ENCODE results near the gene ARHGAP15. TPM values are rescaled to one million over a fixed set of nuclear protein-coding genes. Genes with fewer than 3 reads are reported as not detected.
A peak's percentile ranks its signal among the peaks of the same experiment; 100 is the strongest.

The ARHGAP15 gene
- total RNA-seq, 1 experiment from 2014 or later = 0.42 TPM

DNA sequence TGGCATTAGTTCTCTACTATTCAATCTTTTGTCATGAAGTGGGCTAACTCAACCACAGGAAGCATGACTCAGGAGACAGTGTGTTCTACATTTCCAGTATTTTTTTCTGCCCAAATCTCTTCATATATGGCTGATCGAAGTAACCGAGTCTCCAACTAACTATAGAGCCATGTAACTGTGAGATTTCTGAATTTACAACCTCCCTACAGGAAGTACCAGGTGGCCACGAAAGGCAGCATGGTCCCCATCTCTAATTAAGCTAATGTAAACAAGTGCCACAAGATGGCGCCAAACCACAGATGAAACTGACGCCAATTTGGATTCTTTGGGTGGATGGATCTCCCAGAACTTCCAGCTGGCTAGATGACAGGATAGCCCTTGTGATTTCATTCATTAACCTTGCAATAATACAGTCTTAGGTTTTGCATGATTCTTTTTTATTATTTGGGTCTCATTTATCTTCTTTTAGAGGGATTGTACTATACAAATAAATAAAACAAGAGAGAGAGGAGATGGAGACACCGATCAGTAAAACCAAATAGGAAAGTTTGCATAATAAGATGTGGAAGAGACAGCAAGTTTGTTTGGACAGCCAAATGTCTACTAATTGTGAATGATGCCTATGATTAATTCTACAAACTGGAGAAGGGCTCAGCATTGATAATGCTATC, 18.3 kb upstream of the ARHGAP15 start:
- DNase-seq (ENCODE audit: low read depth, low spot score) (peak; percentile 51), ATAC-seq (peak; percentile 82)
- intact Hi-C loops (cut with micrococcal nuclease) = loop anchor here (1.0 to 2.0 kb wide), 2 partner anchors 112 to 148 kb away; no protein-coding TSS in a partner anchor
- TF ChIP-seq, protein P1, sequence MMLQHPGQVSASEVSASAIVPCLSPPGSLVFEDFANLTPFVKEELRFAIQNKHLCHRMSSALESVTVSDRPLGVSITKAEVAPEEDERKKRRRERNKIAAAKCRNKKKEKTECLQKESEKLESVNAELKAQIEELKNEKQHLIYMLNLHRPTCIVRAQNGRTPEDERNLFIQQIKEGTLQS (IDR thresholded peaks at IDR 0.05) = no peak
- TF ChIP-seq CEBPB (IDR thresholded peaks at IDR 0.05; ENCODE audit: low read depth) (no peak), CTCF (IDR thresholded peaks at IDR 0.05 in 2 of 3, conservative IDR thresholded peaks at IDR 0.05 in 1 of 3; ENCODE audit: borderline replicate concordance in 1 of 3, insufficient read depth in 1 of 3, low read depth in 2 of 3, low read length in 2 of 3) (peak; percentile 60 to 83 (median 65); a peak in 5 of 6 replicates), SRF (IDR thresholded peaks at IDR 0.05; ENCODE audit: low read depth) (no peak), TCF7L2 (IDR thresholded peaks at IDR 0.05; ENCODE audit: borderline replicate concordance, extremely low read depth, insufficient read depth, insufficient read length) (no peak), EZH2phosphoT487 (IDR thresholded peaks at IDR 0.05; ENCODE audit: borderline replicate concordance) (no peak), SIN3A (IDR thresholded peaks at IDR 0.05; ENCODE audit: low read depth) (no peak), ZNF274 (IDR thresholded peaks at IDR 0.05; ENCODE audit: low read depth, low read length) (no peak), ELF1 (IDR thresholded peaks at IDR 0.05; ENCODE audit: borderline replicate concordance, low read depth) (no peak), CBX3 (IDR thresholded peaks at IDR 0.05; ENCODE audit: low read depth) (0 out of 2 replicates have a peak, but pooled peaks have one; percentile 14), YY1 (IDR thresholded peaks at IDR 0.05; ENCODE audit: extremely low read depth, insufficient replicate concordance, low read depth, low read length) (peak; percentile 20), RAD21 (IDR thresholded peaks at IDR 0.05; ENCODE audit: low read depth) (peak; percentile 71), ZBTB33 (IDR thresholded peaks at IDR 0.05; ENCODE audit: extremely low read depth, insufficient replicate concordance, low read length) (no peak), EZH2 (IDR thresholded peaks at IDR 0.05) (no peak), ZFX (IDR thresholded peaks at IDR 0.05) (no peak), REST (IDR thresholded peaks at IDR 0.05; ENCODE audit: low read depth) (no peak), EGR1 (IDR thresholded peaks at IDR 0.05; ENCODE audit: low read depth) (no peak), JUND (IDR thresholded peaks at IDR 0.05) (no peak), POLR2AphosphoS5 (IDR thresholded peaks at IDR 0.05; ENCODE audit: low read depth, low read length) (no peak)
- no peaks in the 10 kb centered on the region for H3K4me1 ChIP-seq (ENCODE audit: control insufficient read depth in 1 of 2, insufficient read depth in 2 of 2, low read length in 2 of 2)
- POLR2A ChIA-PET = no interaction called here
- no peaks in the 10 kb centered on the region for H3K27me3 ChIP-seq (ENCODE audit: insufficient read depth, low read length)
- BruUV-seq (replicated peaks) = no TSS peak
- no peaks in the 10 kb centered on the region for H3K36me3 ChIP-seq (ENCODE audit: control insufficient read depth in 1 of 2, insufficient read depth in 2 of 2, low read length in 2 of 2)
- RAD21 ChIA-PET (ENCODE audit: low non-redundant PET in 1 of 2, low total read pairs in 2 of 2, uncharacterized antibody in 2 of 2, unreplicated experiment in 2 of 2) = interaction anchor here in 1 of 2 experiments (0.8 kb wide), 1 partner anchor 149 kb away, joined by 3 read pairs; no protein-coding TSS in a partner anchor
- CTCF ChIA-PET = interaction anchor here (0.6 to 1.7 kb wide), 15 partner anchors 8 to 402 kb away, joined by 3 to 27 read pairs (median 5); no protein-coding TSS in a partner anchor
- H4K20me1 ChIP-seq (ENCODE audit: insufficient read depth) = no peaks in the 10 kb centered on the region
- no peaks in the 10 kb centered on the region for H3K9me2 ChIP-seq (ENCODE audit: insufficient read depth)
- no peak overlapping the region for H3K9ac ChIP-seq (ENCODE audit: low read length)
- no peak overlapping the region for H3K4me3 ChIP-seq (replicated peaks in 1 of 2; ENCODE audit: low read depth in 1 of 2, low read length in 2 of 2)
- no peaks in the 10 kb centered on the region for H3K9me3 ChIP-seq (ENCODE audit: control insufficient read depth in 1 of 2, insufficient read depth in 1 of 2, low read depth in 1 of 2, low read length in 2 of 2)
- no peaks in the 10 kb centered on the region for H3K79me2 ChIP-seq (ENCODE audit: insufficient read depth, low read length)
- H2AFZ ChIP-seq (ENCODE audit: low read depth, low read length, poor library complexity, severe bottlenecking) = peak overlapping the region; percentile 67
- no peak overlapping the region for H3K4me2 ChIP-seq (ENCODE audit: low read length)
- no peak overlapping the region for H3K27ac ChIP-seq (ENCODE audit: low read depth, low read length)
